GDM1 (cell line): ENCODE measurements around the gene SPEF2.
A peak's percentile ranks its signal among the peaks of the same experiment; 100 is the strongest.

Experiments
- DNase-seq: peaks from one replicate; lab custom pipeline; 2025; lab: John Stamatoyannopoulos, UW

Gene SPEF2

DNA sequence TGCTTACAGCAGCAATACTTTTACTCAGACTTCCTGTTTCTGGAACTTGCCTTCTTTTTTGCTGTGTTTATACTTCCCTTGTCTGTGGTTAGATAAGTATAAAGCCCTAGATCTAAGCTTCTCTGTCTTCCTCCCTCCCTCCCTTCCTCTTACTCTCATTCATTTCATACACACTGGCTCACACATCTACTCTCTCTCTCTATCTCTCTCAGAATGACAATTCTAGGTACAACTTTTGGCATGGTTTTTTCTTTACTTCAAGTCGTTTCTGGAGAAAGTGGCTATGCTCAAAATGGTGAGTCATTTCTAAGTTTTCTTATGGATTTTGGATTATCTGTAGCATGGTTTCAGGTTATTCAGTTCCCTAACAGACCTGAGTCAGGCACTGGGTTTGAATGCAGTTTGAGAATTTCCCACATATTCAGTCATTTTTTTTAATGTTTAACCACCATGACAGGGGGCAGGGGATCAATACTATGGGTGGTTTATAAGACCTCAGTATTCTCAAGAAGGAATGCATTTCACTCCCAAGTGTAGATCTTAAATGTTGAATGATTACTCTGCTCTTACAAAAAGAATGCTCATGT, 239.2 kb downstream of the SPEF2 start, which contains the start of gene IL7R:
Gene IL7R (plus strand): TSS at position 127 of the 587 bp plus-strand sequence. CDS start 87 bp downstream, at position 214.
- no peak for DNase-seq

DNA sequence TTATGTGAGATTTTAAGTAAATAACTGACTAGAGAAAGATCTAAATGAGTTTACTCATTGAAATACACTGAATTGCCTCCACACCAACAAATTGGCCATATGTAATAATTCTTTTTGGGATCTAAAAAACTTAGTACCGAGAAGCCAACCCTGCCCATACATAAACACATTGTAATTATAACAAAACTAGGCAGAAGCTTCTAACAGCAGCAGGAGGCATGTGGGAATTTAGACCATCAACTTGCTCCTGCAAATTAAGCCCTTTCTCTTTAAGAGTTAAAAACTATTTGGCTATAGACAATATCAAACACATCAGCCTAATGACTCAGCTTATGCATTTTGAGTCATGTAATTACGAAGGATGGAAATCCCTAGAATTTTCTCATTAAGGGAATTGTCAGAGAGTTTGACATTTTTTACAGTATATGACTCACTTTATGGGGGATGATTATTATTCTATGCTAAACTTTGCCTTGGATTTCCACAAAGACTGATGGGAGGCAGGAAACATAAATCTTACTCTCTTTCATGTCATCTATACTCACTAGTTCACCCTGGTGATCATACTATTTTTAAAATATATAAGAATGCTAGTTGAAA, 240.0 kb downstream of the SPEF2 start:
- no peak for DNase-seq

DNA sequence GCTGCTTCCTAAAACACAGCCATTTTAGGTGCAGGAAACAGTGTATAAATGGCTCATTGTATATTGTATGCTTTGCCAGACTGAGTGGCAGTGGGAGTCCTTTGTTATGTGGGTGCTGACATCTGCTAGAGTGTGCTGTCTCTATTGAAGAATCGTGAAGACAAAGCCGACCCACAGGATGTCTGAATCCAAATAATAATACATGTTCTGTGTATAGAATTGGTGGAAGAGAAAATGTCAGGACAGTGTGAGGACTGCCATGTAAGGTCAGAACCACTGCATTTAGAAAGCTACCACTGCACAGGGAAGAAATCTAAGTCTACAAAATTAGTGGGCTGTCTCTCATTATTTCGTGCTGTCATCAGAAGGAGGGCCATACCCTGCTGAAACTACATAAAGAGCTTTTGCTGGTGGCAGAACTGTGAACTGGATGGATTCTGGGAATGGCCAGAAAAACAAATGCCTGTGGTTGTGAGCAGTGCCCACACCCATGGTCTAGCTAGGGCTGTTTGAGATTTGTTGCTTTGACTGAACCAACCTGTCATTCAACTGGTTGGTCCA, 241.5 kb downstream of the SPEF2 start:
- DNase-seq: no peak

DNA sequence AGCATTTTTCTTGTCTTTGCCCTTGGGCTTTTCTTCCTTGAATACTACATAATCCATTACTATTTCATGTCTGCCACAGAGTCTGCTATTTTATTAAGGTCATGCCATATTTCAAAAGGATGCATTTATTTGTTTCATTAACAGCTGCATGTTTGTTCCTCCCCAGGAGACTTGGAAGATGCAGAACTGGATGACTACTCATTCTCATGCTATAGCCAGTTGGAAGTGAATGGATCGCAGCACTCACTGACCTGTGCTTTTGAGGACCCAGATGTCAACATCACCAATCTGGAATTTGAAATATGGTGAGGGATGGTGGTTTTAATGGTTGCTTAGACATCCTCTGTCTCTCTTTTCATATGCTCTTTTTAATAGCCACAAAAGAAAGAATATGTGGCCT, 243.0 kb downstream of the SPEF2 start:
- no peak for DNase-seq

DNA sequence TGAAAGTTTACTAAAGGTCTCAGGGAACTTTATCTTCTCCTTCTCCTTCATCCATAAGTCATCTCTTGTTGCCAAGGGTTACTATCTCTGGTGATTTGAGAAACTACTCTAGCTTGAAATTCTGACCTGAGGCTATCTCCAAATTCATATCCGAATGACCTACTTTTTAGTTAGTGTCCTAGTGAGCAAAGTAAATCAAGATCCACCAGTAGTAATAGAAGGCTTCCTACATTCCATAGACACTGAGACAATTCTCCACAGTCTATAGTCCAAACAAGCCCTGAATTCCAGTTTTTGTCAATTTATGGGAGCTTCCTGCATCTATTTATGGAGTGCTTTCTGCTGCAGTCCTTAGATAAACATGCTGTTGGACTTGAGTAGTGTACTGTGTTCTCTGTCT, 244.1 kb downstream of the SPEF2 start:
- no peak for DNase-seq

DNA sequence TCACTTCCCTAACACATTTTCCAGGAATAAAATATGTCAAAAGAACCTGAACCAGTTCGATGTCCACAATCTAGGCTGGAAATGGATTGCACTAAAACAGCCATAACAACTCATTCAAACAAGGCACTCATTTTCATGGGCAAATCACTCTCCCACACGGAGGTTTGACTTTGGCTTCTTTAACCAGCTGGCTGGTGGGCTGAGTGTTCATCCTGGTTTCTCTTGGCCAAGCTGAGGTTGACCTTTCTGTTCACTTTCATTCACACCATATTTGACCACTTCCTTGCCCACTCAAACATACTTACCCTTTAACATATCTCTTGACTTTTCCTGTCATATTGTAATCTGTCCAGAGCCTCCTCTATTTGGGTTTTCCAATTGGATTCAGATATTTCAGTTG, 244.5 kb downstream of the SPEF2 start:
- DNase-seq: no peak

DNA sequence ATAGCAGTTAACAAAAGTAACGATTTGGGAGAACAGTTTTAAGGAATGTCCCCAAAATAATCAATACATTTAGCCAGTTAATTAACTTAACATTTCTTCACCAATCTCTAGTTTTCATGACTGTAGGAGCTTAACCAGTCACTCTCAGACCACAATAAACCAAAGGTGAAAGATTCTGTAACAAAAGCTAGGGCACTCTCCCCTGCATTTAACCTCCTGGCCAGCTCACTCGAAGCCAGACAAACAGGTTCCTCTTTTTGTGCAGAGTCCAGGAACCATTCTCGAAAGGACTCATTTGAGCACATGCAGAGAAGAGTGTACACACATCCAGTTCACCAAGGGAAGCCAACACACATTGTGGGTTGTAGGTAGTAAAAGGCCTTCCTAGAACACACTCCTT, 245.5 kb downstream of the SPEF2 start:
- peak; percentile 44 for DNase-seq
